WTC11 (cell line): ENCODE measurements around the gene SMARCA4.

Experiments
- ATF2 ChIP-seq: sonication (generic); formaldehyde crosslinking; IDR thresholded peaks from 2 replicates; pipeline ENCODE4 v1.8.1; 2022; ENCODE audit warnings: low read depth, missing genetic modification reagents, borderline replicate concordance
- CTCF ChIP-seq: fragments of 200-600 bp; IDR thresholded peaks from 2 replicates; pipeline ENCODE4 v1.8.0; 2022; ENCODE audit warnings: antibody characterized with exemption
- ELF4 ChIP-seq: sonication (generic); formaldehyde crosslinking; IDR thresholded peaks from 2 replicates; pipeline ENCODE4 v1.8.1; 2022; ENCODE audit warnings: low read depth, mild to moderate bottlenecking, moderate library complexity, missing genetic modification reagents
- ESRRA ChIP-seq: sonication (generic); formaldehyde crosslinking; IDR thresholded peaks from 2 replicates; pipeline ENCODE4 v1.8.1; 2022; ENCODE audit warnings: mild to moderate bottlenecking, missing genetic modification reagents, borderline replicate concordance
- ETV6 ChIP-seq: sonication (generic); formaldehyde crosslinking; IDR thresholded peaks from 2 replicates; pipeline ENCODE4 v1.8.1; 2022; ENCODE audit warnings: mild to moderate bottlenecking, missing genetic modification reagents
- JUN ChIP-seq: sonication (generic); formaldehyde crosslinking; IDR thresholded peaks from 2 replicates; pipeline ENCODE4 v1.8.0; 2023; ENCODE audit warnings: mild to moderate bottlenecking, missing genetic modification reagents
- NR2C2 ChIP-seq: sonication (generic); formaldehyde crosslinking; IDR thresholded peaks from 2 replicates; pipeline ENCODE4 v1.8.0; 2022; ENCODE audit warnings: mild to moderate bottlenecking, missing genetic modification reagents
- NR3C1 ChIP-seq: sonication (generic); formaldehyde crosslinking; conservative IDR thresholded peaks from 2 replicates; pipeline ENCODE4 v1.8.1; 2023; ENCODE audit warnings: low read depth, mild to moderate bottlenecking, missing genetic modification reagents
- RELA ChIP-seq: sonication (generic); formaldehyde crosslinking; IDR thresholded peaks from 2 replicates; pipeline ENCODE4 v1.8.1; 2022; ENCODE audit warnings: missing genetic modification reagents, mild to moderate bottlenecking, borderline replicate concordance
- SMAD3 ChIP-seq: sonication (generic); formaldehyde crosslinking; IDR thresholded peaks from 2 replicates; pipeline ENCODE4 v1.8.0; 2022; ENCODE audit warnings: missing genetic modification reagents, mild to moderate bottlenecking, borderline replicate concordance
- ZNF121 ChIP-seq: sonication (generic); formaldehyde crosslinking; IDR thresholded peaks from 2 replicates; pipeline ENCODE4 v1.8.0; 2023; ENCODE audit warnings: missing genetic modification reagents
- TF ChIP-seq, protein P1 (sequence below): sonication (generic); formaldehyde crosslinking; IDR thresholded peaks from 2 replicates; pipeline ENCODE4 v1.8.0; 2022; ENCODE audit warnings: missing genetic modification reagents
- TF ChIP-seq, protein P2 (sequence below): sonication (generic); formaldehyde crosslinking; IDR thresholded peaks from 2 replicates; pipeline ENCODE4 v1.8.0; 2022; ENCODE audit warnings: mild to moderate bottlenecking, missing genetic modification reagents

- TF ChIP-seq, protein P1, sequence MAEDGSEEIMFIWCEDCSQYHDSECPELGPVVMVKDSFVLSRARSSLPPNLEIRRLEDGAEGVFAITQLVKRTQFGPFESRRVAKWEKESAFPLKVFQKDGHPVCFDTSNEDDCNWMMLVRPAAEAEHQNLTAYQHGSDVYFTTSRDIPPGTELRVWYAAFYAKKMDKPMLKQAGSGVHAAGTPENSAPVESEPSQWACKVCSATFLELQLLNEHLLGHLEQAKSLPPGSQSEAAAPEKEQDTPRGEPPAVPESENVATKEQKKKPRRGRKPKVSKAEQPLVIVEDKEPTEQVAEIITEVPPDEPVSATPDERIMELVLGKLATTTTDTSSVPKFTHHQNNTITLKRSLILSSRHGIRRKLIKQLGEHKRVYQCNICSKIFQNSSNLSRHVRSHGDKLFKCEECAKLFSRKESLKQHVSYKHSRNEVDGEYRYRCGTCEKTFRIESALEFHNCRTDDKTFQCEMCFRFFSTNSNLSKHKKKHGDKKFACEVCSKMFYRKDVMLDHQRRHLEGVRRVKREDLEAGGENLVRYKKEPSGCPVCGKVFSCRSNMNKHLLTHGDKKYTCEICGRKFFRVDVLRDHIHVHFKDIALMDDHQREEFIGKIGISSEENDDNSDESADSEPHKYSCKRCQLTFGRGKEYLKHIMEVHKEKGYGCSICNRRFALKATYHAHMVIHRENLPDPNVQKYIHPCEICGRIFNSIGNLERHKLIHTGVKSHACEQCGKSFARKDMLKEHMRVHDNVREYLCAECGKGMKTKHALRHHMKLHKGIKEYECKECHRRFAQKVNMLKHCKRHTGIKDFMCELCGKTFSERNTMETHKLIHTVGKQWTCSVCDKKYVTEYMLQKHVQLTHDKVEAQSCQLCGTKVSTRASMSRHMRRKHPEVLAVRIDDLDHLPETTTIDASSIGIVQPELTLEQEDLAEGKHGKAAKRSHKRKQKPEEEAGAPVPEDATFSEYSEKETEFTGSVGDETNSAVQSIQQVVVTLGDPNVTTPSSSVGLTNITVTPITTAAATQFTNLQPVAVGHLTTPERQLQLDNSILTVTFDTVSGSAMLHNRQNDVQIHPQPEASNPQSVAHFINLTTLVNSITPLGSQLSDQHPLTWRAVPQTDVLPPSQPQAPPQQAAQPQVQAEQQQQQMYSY (CRISPR knock-in tag), result no peak
- TF ChIP-seq CTCF (no peak), ATF2 (CRISPR knock-in tag) (no peak), ETV6 (CRISPR knock-in tag) (no peak), ZNF121 (CRISPR knock-in tag) (no peak), NR2C2 (CRISPR knock-in tag) (no peak), SMAD3 (no peak), ESRRA (CRISPR knock-in tag) (no peak), ELF4 (CRISPR knock-in tag) (no peak), JUN (CRISPR knock-in tag) (no peak), RELA (no peak), NR3C1 (CRISPR knock-in tag) (no peak)
- TF ChIP-seq, protein P2, sequence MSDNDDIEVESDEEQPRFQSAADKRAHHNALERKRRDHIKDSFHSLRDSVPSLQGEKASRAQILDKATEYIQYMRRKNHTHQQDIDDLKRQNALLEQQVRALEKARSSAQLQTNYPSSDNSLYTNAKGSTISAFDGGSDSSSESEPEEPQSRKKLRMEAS (CRISPR knock-in tag), result no peak
Observed at GRCh38 chr19:11033763-11034162, 72.9 kb downstream of the SMARCA4 start.
